ENCODE data around the gene LTF. TPM values are rescaled to one million over a fixed set of nuclear protein-coding genes. Genes with fewer than 3 reads are reported as not detected.

Gene LTF
- total RNA-seq, 1 experiment from 2014 or later, result not detected

DNA sequence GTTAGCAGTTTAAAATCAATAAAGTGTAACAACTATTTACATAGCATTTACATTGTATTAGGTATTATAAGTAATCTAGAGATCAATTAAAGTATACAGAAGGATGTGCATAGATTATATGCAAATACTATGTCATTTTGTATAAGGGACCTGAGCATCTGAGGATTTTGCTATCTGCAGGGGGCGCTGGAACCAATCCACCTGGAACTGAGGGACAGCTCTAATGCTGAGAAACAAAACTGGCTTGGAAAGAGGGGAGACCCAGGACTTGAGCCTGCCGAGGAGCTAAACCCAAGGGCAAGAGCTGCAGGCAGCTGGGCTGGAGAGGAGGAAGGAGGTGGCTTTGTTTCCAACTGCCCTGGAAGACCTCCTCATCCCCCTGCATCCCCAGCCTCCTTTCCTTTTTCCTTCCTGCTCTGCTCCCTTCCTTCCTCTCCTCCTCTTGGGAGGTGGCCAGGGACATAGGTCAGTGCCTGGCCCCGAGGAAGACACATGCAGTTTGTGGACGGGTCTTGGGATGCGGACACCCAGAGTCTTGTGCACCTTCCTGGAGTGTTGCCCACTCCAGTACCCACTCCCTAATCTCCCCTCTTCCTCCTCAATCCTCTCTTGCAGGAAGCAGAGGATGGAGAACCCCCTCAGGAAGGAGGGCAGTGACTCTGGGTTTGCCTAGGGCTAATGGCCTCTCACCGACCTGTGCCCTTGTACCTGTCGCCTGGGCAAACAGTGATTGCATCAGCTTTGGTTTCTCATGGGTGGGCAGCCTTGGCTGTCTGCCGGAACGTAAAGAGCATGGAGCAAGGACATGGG is 32.2 kb upstream of the LTF start:
- Histone ChIP-seq H3K9me3 (ENCODE audit: control insufficient read depth in 1 of 2, insufficient read depth in 1 of 2, low read depth in 1 of 2, low read length in 2 of 2) (no peaks in the 10 kb centered on the region), H3K27me3 (ENCODE audit: insufficient read depth, low read length) (no peaks in the 10 kb centered on the region), H3K9me2 (ENCODE audit: insufficient read depth) (no peaks in the 10 kb centered on the region), H4K20me1 (ENCODE audit: insufficient read depth) (no peaks in the 10 kb centered on the region), H3K9ac (ENCODE audit: low read length) (no peak overlapping the region), H3K4me2 (ENCODE audit: low read length) (no peak overlapping the region), H3K79me2 (ENCODE audit: insufficient read depth, low read length) (no peaks in the 10 kb centered on the region), H3K4me3 (replicated peaks in 1 of 2; ENCODE audit: low read depth in 1 of 2, low read length in 2 of 2) (no peak overlapping the region), H3K27ac (ENCODE audit: low read depth, low read length) (no peak overlapping the region), H3K36me3 (ENCODE audit: control insufficient read depth in 1 of 2, insufficient read depth in 2 of 2, low read length in 2 of 2) (no peaks in the 10 kb centered on the region), H2AFZ (ENCODE audit: low read depth, low read length, poor library complexity, severe bottlenecking) (peak overlapping the region; percentile 27), H3K4me1 (ENCODE audit: control insufficient read depth in 1 of 2, insufficient read depth in 2 of 2, low read length in 2 of 2) (no peaks in the 10 kb centered on the region)
- RAD21 ChIA-PET (ENCODE audit: low non-redundant PET in 1 of 2, low total read pairs in 2 of 2, uncharacterized antibody in 2 of 2, unreplicated experiment in 2 of 2), result no interaction called here
- ATAC-seq (peak; percentile 81), DNase-seq (ENCODE audit: low read depth, low spot score) (no peak)
- CTCF ChIA-PET, result interaction anchor here (1.0 to 4.5 kb wide), 6 partner anchors 8 to 133 kb away, joined by 3 to 28 read pairs (median 6); no protein-coding TSS in a partner anchor
- no TSS peak for BruUV-seq (replicated peaks)
- peak; percentile 64 for TF ChIP-seq RAD21 (IDR thresholded peaks at IDR 0.05; ENCODE audit: low read depth)
- TF ChIP-seq, protein P1, sequence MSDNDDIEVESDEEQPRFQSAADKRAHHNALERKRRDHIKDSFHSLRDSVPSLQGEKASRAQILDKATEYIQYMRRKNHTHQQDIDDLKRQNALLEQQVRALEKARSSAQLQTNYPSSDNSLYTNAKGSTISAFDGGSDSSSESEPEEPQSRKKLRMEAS (IDR thresholded peaks at IDR 0.05), result no peak
- TF ChIP-seq CEBPB (IDR thresholded peaks at IDR 0.05; ENCODE audit: low read depth), result no peak
- TF ChIP-seq FOSL1 (IDR thresholded peaks at IDR 0.05; ENCODE audit: low read depth), result no peak
- no peak for TF ChIP-seq ELF1 (IDR thresholded peaks at IDR 0.05; ENCODE audit: borderline replicate concordance, low read depth)
- no peak for TF ChIP-seq ZFX (IDR thresholded peaks at IDR 0.05)
- TF ChIP-seq, protein P2, sequence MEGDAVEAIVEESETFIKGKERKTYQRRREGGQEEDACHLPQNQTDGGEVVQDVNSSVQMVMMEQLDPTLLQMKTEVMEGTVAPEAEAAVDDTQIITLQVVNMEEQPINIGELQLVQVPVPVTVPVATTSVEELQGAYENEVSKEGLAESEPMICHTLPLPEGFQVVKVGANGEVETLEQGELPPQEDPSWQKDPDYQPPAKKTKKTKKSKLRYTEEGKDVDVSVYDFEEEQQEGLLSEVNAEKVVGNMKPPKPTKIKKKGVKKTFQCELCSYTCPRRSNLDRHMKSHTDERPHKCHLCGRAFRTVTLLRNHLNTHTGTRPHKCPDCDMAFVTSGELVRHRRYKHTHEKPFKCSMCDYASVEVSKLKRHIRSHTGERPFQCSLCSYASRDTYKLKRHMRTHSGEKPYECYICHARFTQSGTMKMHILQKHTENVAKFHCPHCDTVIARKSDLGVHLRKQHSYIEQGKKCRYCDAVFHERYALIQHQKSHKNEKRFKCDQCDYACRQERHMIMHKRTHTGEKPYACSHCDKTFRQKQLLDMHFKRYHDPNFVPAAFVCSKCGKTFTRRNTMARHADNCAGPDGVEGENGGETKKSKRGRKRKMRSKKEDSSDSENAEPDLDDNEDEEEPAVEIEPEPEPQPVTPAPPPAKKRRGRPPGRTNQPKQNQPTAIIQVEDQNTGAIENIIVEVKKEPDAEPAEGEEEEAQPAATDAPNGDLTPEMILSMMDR (IDR thresholded peaks at IDR 0.05 in 2 of 3, conservative IDR thresholded peaks at IDR 0.05 in 1 of 3; ENCODE audit: borderline replicate concordance in 1 of 3, insufficient read depth in 1 of 3, low read depth in 2 of 3, low read length in 2 of 3), result peak; percentile 62 to 74 (median 65)
- no peak for TF ChIP-seq ZNF274 (IDR thresholded peaks at IDR 0.05; ENCODE audit: low read depth, low read length)
- no peak for TF ChIP-seq SIN3A (IDR thresholded peaks at IDR 0.05; ENCODE audit: low read depth)
- intact Hi-C loops (cut with micrococcal nuclease), result loop anchor here (2.0 kb wide), 1 partner anchor 62 kb away; no protein-coding TSS in a partner anchor
- POLR2A ChIA-PET, result no interaction called here
